CD14-positive monocyte (primary cell): ENCODE data around the gene DTX1. TPM values are rescaled to one million over a fixed set of nuclear protein-coding genes. Genes with fewer than 3 reads are reported as not detected.

Experiments
- DNase-seq, 3 donors: peaks; one replicate each; pipeline ENCODE4 v3.0.0-alpha.2; 2011 to 2022
- H2AFZ ChIP-seq: 2 replicates; pipeline ENCODE4 v1.6.0; 2012; ENCODE audit warnings: mild to moderate bottlenecking, low read depth, low read length, inconsistent platforms; ENCODE audit not compliant: insufficient read depth, poor library complexity, severe bottlenecking
- H3K27ac ChIP-seq, 2 donors: 1 replicate in 1 of 2; 2 replicates in 1 of 2; pipeline ENCODE4 v1.5.1; 2012 to 2013; ENCODE audit warnings: low read length in 2 of 2, control low read depth in 1 of 2, inconsistent platforms in 1 of 2, low read depth in 1 of 2, mild to moderate bottlenecking in 1 of 2
- H3K27me3 ChIP-seq, 2 donors: one replicate each; pipeline versions ENCODE4 v1.6.0 to v1.6.1; 2011 to 2013; ENCODE audit warnings: low read length in 2 of 2; ENCODE audit not compliant: control insufficient read depth in 2 of 2, insufficient read depth in 2 of 2
- H3K36me3 ChIP-seq, 2 donors: replicated peaks in 1 of 2; 1 replicate in 1 of 2; 2 replicates in 1 of 2; pipeline versions ENCODE4 v1.5.1 to v1.6.1; 2012 to 2013; ENCODE audit warnings: low read length in 2 of 2, control low read depth in 1 of 2, inconsistent platforms in 1 of 2, mild to moderate bottlenecking in 1 of 2; ENCODE audit not compliant: insufficient read depth in 2 of 2, control insufficient read depth in 1 of 2
- H3K4me1 ChIP-seq, 2 donors: 1 replicate in 1 of 2; 2 replicates in 1 of 2; pipeline versions ENCODE4 v1.5.1 to v1.6.1; 2012 to 2013; ENCODE audit warnings: low read length in 2 of 2, control low read depth in 1 of 2, inconsistent platforms in 1 of 2, mild to moderate bottlenecking in 1 of 2, moderate library complexity in 1 of 2; ENCODE audit not compliant: insufficient read depth in 2 of 2, control insufficient read depth in 1 of 2
- H3K4me2 ChIP-seq: replicated peaks from 2 replicates; pipeline ENCODE3; 2012; ENCODE audit warnings: low read length, moderate library complexity, mild to moderate bottlenecking; ENCODE audit not compliant: poor library complexity, severe bottlenecking; ENCODE audit errors: extremely low read depth
- H3K4me3 ChIP-seq, 3 experiments: fragments of 200-600 bp in 1 of 3; sonication (generic) in 1 of 3; replicated peaks in 1 of 3; 1 replicate in 2 of 3; 2 replicates in 1 of 3; pipeline ENCODE4 v1.5.1; 2011 to 2013; ENCODE audit warnings: low read length in 3 of 3, mild to moderate bottlenecking in 3 of 3, control low read depth in 2 of 3, low read depth in 2 of 3, inconsistent platforms in 1 of 3, moderate library complexity in 1 of 3
- H3K79me2 ChIP-seq: 2 replicates; pipeline ENCODE4 v1.6.0; 2012; ENCODE audit warnings: mild to moderate bottlenecking, control low read depth, inconsistent platforms, low read length, moderate library complexity; ENCODE audit not compliant: insufficient read depth
- H3K9ac ChIP-seq: 2 replicates; pipeline ENCODE4 v1.6.0; 2017; ENCODE audit warnings: low read length, mild to moderate bottlenecking; ENCODE audit not compliant: insufficient read depth, poor library complexity, severe bottlenecking
- H3K9me3 ChIP-seq, 2 donors: replicated peaks in 1 of 2; 1 replicate in 1 of 2; 2 replicates in 1 of 2; pipeline versions ENCODE4 v1.5.1 to v1.6.1; 2012 to 2013; ENCODE audit warnings: low read length in 2 of 2, control low read depth in 1 of 2; ENCODE audit not compliant: control insufficient read depth in 1 of 2, insufficient read depth in 1 of 2
- H4K20me1 ChIP-seq: 2 replicates; pipeline ENCODE4 v1.6.0; 2012; ENCODE audit warnings: mild to moderate bottlenecking, low read length, control low read depth, moderate library complexity; ENCODE audit not compliant: insufficient read depth
- H3K27ac Mint-ChIP-seq, 7 donors: one replicate each; pipeline ENCODE4 v1.8.0; 2020; ENCODE audit warnings: mild to moderate bottlenecking in 7 of 7, mixed read lengths in 7 of 7, moderate library complexity in 6 of 7, inconsistent platforms in 2 of 7
- H3K27me3 Mint-ChIP-seq, 3 donors: one replicate each; pipeline ENCODE4 v1.8.0; 2021 to 2022; ENCODE audit warnings: low read depth in 3 of 3, mild to moderate bottlenecking in 3 of 3, mixed read lengths in 3 of 3, moderate library complexity in 3 of 3, inconsistent platforms in 1 of 3
- H3K36me3 Mint-ChIP-seq, 2 donors: one replicate each; pipeline ENCODE4 v1.8.0; 2020; ENCODE audit warnings: mixed read lengths in 2 of 2, inconsistent platforms in 1 of 2, mild to moderate bottlenecking in 1 of 2
- H3K4me1 Mint-ChIP-seq: one replicate; pipeline ENCODE4 v1.8.0; 2020; ENCODE audit warnings: mild to moderate bottlenecking, mixed read lengths
- H3K4me3 Mint-ChIP-seq, 2 donors: one replicate each; pipeline ENCODE4 v1.8.0; 2020; ENCODE audit warnings: mild to moderate bottlenecking in 2 of 2, mixed read lengths in 2 of 2, moderate library complexity in 1 of 2
- H3K9me3 Mint-ChIP-seq, 7 donors: one replicate each; pipeline ENCODE4 v1.8.0; 2020 to 2022; ENCODE audit warnings: mixed read lengths in 7 of 7, mild to moderate bottlenecking in 6 of 7, moderate library complexity in 6 of 7, inconsistent platforms in 2 of 7
- CTCF ChIP-seq: fragments of 200-600 bp; IDR thresholded peaks from one replicate; pipeline ENCODE4 v1.8.0; 2022; ENCODE audit warnings: antibody characterized with exemption, mild to moderate bottlenecking
- WGBS: methylation state at CpG from one replicate; pipeline ENCODE4 v1.1.5; 2013; ENCODE audit warnings: missing lambda C conversion rate; ENCODE audit not compliant: insufficient coverage; 5-methylcytosine and 5-hydroxymethylcytosine counted together
- intact Hi-C, 2 donors: fragments of 100-400 bp; cut with micrococcal nuclease; formaldehyde crosslinking; loops; one replicate each; pipeline versions ENCODE4 v1.15.0 to v1.15.1; 2023
- polyA plus RNA-seq, 3 donors: library from polyadenylated mRNA; depleted of rRNA in 1 of 3; unstranded in 2 of 3; stranded (reverse) in 1 of 3; fragments of 300-500 nt in 2 of 3; fragments of >200 nt in 1 of 3; fragmentation: Illumina TruSeq in 2 of 3; gene quantifications; 1 replicate in 2 of 3; 2 replicates in 1 of 3; pipeline ENCODE4 v1.2.3, GENCODE V29; 2012 to 2021

DTX1 gene
- polyA plus RNA-seq, 3 donors = 0.04 TPM; not detected in 1

GRCh38 chr12:113069751-113070116 lies 13.2 kb downstream of the DTX1 start:
- H3K27ac ChIP-seq = no peak overlapping the region
- peaks cover 6 to 14% (median 9%) of the 10 kb centered on the region in 3 donors for H3K27me3 Mint-ChIP-seq
- no peaks in the 10 kb centered on the region for H3K4me1 Mint-ChIP-seq
- no peak overlapping the region for H3K4me3 Mint-ChIP-seq
- no peak overlapping the region for H2AFZ ChIP-seq
- no peaks in the 10 kb centered on the region for H3K79me2 ChIP-seq
- TF ChIP-seq CTCF = no peak
- intact Hi-C loops = no loop called here
- no peaks in the 10 kb centered on the region for H3K9me3 ChIP-seq
- H3K36me3 ChIP-seq = no peaks in the 10 kb centered on the region
- no peaks in the 10 kb centered on the region for H3K27me3 ChIP-seq
- no peak overlapping the region for H3K27ac Mint-ChIP-seq
- H3K4me3 ChIP-seq = no peak overlapping the region
- H3K4me2 ChIP-seq = no peak overlapping the region
- WGBS = 94% methylated on average over 2 of the region's 6 CpGs
- no peaks in the 10 kb centered on the region for H4K20me1 ChIP-seq
- H3K9ac ChIP-seq = no peak overlapping the region
- H3K9me3 Mint-ChIP-seq = peaks cover 0 to under 1% (median 0%) of the 10 kb centered on the region in 7 donors
- no peaks in the 10 kb centered on the region for H3K4me1 ChIP-seq
- no peak for DNase-seq
- no peaks in the 10 kb centered on the region for H3K36me3 Mint-ChIP-seq

GRCh38 chr12:113070117-113070906 lies 13.8 kb downstream of the DTX1 start:
- no peak for TF ChIP-seq CTCF
- no peaks in the 10 kb centered on the region for H3K9me3 Mint-ChIP-seq
- Histone ChIP-seq H3K9me3 (no peaks in the 10 kb centered on the region), H3K27ac (no peak overlapping the region), H3K9ac (no peak overlapping the region), H3K27me3 (no peaks in the 10 kb centered on the region), H3K79me2 (no peaks in the 10 kb centered on the region), H4K20me1 (no peaks in the 10 kb centered on the region), H3K36me3 (no peaks in the 10 kb centered on the region), H3K4me3 (no peak overlapping the region), H2AFZ (no peak overlapping the region), H3K4me2 (no peak overlapping the region), H3K4me1 (no peaks in the 10 kb centered on the region)
- no peak overlapping the region for H3K4me3 Mint-ChIP-seq
- H3K27me3 Mint-ChIP-seq = peaks cover 6 to 11% (median 7%) of the 10 kb centered on the region in 3 donors
- 20% methylated on average over 5 of the region's 15 CpGs for WGBS
- H3K4me1 Mint-ChIP-seq = no peaks in the 10 kb centered on the region
- H3K27ac Mint-ChIP-seq = no peak overlapping the region
- H3K36me3 Mint-ChIP-seq = no peaks in the 10 kb centered on the region
- peak in 1 of 3 donors; percentile 31 for DNase-seq
- intact Hi-C loops = no loop called here
